ENCODE results near the gene PCDH9.

PCDH9 gene

GRCh38 chr13:66700117-66700601, 530.0 kb downstream of the PCDH9 start:
- no peak for DNase-seq

- no peak for DNase-seq
These were observed 536.5 kb downstream of the PCDH9 start for GRCh38 chr13:66693656-66694055.

DNA sequence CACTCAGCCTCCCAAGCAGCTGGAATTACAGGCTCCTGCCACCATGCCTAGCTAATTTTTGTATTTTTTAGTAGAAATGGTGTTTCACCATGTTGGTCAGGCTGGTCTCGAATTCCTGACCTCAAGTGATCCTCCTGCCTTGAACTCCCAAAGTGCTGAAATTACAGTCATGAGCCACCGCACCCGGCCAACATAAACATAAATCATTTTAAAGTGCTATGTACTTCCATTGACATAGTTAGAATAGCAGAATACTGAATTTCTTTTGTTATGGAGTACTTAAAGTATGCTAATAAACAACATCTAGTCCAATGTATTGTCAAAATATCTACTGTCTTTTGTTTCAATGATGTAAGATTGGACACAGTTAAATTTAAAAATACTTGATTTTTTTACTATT, 539.0 kb downstream of the PCDH9 start:
- no peak for DNase-seq

DNA sequence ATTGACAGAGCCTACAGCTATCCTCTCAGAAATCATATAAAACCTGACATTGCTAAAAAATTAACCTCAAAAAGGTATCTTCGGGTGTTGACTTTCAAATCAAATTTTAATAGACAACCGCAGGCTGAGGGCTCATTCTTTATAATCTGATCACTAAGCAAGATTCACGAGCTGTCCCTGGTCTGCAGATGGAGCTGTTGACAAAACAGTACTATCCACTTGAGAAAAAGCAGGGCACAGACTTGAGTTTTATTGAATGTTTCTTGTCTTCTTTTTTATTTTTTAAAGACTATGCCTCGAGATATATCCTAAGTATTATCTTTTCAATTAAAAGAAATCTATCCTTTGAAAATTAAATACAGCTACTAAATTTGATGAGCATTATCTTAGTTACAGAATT, 540.5 kb downstream of the PCDH9 start:
- DNase-seq: no peak

GRCh38 chr13:66689037-66689619, 541.0 kb downstream of the PCDH9 start:
- no peak for DNase-seq

GRCh38 chr13:66681403-66681802, 548.7 kb downstream of the PCDH9 start:
- DNase-seq: no peak

DNA sequence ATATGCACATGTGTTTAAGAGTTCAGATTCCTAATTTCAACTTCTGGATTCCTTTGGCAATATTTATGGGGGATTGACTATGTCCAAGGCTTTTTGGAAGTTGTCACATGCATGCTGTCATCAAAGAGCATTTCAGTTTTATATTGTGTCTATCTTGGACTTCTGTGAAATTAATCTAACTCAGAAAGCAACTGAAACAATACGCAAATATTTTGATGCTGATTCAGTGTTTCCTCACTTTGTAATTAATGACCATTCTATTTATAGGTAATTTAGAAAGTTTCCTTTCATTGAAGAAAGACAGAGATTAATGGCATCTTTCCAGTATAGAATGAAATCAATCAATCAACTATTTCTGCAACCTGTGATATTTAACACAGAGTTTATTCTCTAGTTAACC, 550.1 kb downstream of the PCDH9 start:
- DNase-seq: no peak

GRCh38 chr13:66675620-66676019, 554.5 kb downstream of the PCDH9 start:
- DNase-seq: no peak

- no peak for DNase-seq
These were observed 556.7 kb downstream of the PCDH9 start for GRCh38 chr13:66673401-66673800.

DNA sequence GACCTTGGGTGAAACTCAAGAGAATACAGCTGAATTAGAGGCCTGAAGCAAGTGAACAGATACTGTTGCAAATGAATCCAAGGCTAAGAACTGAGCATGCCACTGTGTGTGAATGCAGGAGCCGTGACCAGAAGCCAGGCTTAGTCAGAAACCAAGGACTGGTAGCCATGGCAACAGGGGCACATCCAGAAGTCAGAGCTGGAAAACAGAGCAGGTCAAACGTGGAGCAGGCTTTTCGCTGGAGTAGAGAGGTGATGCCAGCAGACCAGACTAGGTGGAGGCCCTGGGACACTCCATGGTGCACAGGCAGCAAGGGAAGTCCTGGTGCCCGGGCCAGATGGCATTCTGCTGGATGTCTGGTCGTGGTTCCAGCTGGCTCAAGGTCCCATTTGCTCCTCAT, 564.1 kb downstream of the PCDH9 start:
- DNase-seq: peak; percentile 68

DNA sequence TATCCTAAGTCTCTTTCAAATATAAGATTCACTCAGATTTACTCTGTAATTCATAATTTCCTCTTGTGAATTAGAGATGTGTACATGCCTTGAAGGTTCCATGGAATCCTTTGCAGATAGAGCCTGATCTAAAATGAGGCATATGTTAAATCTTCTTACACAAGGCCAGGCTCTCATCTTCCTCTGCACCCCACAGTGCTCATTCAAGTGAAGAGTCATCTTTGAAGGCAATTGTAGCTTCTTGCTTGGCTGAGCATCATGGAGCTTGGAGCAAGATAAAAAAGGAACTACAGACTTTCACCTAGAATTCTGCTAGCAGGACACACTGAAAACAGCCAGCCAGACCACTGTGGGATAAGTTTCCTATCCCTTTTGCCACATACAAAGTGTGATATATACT, 566.4 kb downstream of the PCDH9 start:
- no peak for DNase-seq

- no peak for DNase-seq
These were observed 566.9 kb downstream of the PCDH9 start for GRCh38 chr13:66663206-66663605.

GRCh38 chr13:66661336-66661735, 568.8 kb downstream of the PCDH9 start:
- DNase-seq: no peak

DNA sequence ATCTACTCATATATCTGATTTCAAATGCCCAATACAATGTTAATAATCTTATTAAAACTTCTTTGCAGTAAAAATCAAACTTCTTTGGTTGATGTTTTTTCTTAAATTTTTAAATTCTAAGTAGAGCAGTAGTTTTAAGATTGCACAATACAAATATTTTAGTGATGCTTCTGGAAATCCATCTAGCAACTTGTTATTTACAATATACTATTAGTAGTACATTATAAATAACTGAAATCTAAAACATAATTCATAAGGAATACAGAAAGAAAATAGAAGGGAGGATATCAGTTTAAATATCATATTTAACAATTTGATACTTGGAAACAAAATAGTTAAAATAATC, 569.7 kb downstream of the PCDH9 start:
- no peak for DNase-seq

DNA sequence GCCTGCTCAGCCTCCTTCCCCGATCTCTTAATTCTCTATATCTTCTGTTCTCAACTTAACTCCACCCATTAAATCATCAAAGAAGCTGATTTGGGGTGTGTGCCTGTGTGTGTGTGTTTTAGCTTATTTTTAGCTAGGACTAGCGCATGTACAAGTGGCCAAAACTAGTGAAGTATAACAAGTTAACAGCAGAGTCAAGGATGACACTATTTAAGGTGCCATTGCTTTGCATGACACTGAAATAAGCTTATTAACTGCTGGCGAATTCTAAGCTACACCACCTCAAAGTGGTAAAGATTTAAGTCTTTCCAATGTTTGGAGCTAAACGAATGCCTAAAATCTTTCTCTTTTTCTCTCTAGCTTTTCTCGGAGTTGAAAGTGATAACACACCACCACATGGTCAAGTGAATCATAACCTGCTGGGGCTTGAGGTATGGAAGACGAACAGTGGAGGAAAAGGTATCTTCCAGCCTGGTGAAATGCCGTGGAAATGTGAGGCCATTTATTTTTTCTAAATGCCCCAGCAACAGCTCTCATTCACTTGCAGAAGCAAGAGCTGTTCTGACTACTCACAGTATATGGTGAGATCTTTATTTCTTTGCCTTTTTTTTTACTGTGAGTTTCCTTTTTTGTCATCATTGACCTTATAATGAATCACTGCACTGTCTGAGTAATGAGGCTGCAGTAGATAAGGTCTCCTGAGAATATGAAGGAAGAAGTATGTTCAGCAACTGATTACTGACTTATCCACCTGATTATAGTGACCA, 570.3 kb downstream of the PCDH9 start:
- no peak for DNase-seq

DNA sequence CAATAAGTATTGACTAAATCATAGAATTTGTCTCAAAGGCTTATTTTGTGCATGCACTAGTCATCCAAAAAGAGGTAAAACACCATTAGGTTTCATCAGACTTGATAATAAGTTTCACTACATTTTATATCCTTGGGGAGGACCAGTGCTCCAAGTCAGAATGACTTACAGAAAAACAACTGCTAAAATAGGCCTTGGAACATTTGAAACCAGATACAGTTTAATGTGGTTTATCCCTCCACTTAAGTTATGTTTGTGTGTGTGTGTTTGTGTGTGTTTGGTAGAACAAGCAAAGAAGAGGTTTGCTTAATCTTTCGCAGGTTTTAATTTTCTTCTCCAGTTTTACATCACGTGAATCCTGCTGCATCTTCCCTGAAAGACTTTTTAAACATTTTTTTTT, 570.9 kb downstream of the PCDH9 start:
- no peak for DNase-seq

GRCh38 chr13:66657165-66657881, 572.8 kb downstream of the PCDH9 start:
- DNase-seq: peak; percentile 77

DNA sequence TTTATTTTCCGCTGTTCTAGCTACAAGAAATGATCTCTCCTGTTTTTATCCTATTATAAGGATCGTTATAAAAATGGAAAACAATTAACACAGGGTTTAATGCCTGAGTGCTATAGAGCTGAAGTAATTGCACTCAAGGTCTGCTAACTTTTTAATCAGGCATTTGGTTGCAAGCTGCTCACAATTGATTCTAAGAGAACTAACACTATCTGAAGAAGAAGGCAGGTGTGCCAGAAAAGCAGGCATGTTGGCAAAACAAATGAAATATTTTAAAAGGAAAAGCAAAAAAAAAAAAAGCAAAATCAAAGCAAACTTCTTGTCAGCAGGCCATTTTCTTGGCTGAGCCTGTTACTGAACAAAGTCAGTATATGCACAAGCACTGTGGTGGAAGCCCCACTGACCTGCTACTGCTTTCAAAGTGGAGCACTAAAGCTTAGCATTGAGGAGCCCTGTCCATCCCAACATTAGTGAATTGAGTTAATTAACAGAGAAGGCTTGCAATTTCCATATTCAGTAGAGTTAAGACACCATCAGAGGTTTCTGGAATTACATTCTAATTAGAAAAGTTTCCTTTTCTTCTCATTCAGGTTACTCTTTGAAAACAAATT, 574.2 kb downstream of the PCDH9 start:
- no peak for DNase-seq

DNA sequence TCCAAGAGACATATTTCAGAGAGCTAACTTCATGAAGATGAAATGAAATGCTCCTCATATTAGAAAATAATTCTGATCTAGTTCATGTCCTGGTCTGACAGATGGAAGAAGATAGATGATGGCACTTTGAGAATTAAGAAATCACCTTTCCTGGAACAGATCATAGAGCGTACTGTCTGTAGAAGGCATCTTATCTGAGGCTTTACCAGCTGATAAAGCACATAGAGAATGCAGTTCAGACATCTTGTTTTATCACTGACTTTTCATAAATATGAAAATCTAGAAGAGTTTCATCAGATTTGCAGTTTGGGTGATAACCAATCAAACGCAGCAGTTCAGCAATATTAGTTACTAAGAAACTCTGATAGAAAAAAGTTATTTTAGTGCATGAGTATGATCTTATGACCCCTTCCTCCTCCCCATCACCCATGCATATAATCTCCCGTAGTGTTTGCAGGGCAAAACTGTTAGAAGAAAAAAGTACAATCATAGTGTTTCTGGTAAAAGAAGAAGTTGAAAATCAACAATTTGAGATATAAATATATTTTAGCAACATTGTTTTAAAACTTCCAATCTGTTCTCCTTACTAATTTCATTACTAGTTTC, 585.2 kb downstream of the PCDH9 start:
- no peak for DNase-seq

DNA sequence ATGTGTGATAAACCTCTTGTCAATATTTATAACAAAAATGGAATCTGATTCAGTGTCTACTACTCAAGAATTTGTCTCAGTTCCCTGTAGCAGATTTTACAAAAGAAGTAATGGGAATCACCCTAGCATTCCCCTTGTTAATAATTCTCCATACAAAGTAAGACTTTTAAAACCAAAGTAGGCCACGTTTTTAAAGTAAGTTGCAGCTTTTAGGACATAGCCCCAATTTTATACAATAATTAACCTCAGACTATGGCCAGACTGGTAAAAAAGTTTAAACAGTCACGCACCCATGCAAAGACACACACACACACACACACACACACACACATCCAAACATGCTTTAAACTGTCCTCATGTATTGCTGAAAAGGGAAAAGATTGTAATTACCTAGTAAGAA, 589.9 kb downstream of the PCDH9 start:
- no peak for DNase-seq

DNA sequence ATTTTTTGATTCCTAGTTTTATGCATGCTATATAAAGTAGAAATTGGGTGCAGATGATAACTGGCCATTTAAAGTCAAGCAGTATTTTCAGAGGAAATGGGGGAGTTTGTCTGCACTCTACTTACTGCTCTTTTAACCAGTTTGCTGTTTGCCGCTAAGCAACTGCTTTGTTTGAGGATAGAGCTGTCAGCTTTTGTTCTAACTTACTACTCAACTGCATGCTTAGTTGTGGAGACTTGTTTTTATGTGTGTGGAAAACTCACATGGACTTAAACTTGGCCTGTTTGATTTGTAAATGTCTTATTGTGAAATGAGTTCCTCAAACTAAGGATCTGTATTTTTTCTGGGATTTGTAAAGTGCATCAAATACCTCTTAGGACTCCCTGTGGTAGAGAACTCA, 591.1 kb downstream of the PCDH9 start:
- no peak for DNase-seq

DNA sequence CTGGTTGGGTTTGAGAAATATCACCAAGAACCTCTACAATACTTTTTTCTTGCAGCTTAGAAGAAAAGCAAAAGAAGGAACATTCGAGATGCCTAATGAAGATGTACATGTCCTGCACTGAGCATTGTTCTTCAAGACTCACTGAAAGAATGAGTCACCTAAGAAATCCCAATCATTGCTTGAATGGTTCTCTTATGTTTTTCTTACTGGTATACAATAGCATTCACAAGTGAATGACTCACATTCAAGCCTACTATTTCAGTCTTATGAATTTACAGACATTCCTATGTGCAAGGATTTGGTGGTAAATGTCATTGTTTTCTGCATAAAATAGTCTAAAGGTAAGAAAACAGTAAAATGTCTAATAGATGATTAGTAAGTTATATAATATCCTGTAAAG, 594.6 kb downstream of the PCDH9 start:
- DNase-seq: no peak

- no peak for DNase-seq
These were observed 595.8 kb downstream of the PCDH9 start for GRCh38 chr13:66634384-66634783.

All from NCI-H510A (cell line).